Neutrophil (primary cell): Measurements from ENCODE around the gene ZNF593.

Experiments
- H3K27ac ChIP-seq: fragments of 200-600 bp; sonication (generic); 2 replicates; pipeline ENCODE4 v1.5.1; 2016; ENCODE audit warnings: mild to moderate bottlenecking, moderate library complexity
- H3K27me3 ChIP-seq: fragments of 200-600 bp; sonication (generic); 2 replicates; pipeline ENCODE4 v1.6.0; 2016; ENCODE audit warnings: mild to moderate bottlenecking
- H3K36me3 ChIP-seq: fragments of 200-600 bp; sonication (generic); 2 replicates; pipeline ENCODE4 v1.5.1; 2017
- H3K4me1 ChIP-seq, 2 experiments: fragments of 200-600 bp in 1 of 2; sonication (generic) in 1 of 2; 1 replicate in 1 of 2; 2 replicates in 1 of 2; pipeline versions ENCODE4 v1.5.1 to v1.6.1; 2013 to 2016; ENCODE audit warnings: low read depth in 1 of 2, low read length in 1 of 2, mild to moderate bottlenecking in 1 of 2, moderate library complexity in 1 of 2; ENCODE audit not compliant: control insufficient read depth in 1 of 2, insufficient read depth in 1 of 2
- H3K4me3 ChIP-seq, 2 experiments: fragments of 200-600 bp in 1 of 2; sonication (generic) in 1 of 2; 1 replicate in 1 of 2; 2 replicates in 1 of 2; pipeline ENCODE4 v1.5.1; 2013 to 2016; ENCODE audit warnings: low read depth in 1 of 2, low read length in 1 of 2, mild to moderate bottlenecking in 1 of 2, moderate library complexity in 1 of 2
- H3K9me3 ChIP-seq: fragments of 200-600 bp; sonication (generic); 2 replicates; pipeline ENCODE4 v1.5.1; 2016
- CTCF ChIP-seq: fragments of 200-600 bp; sonication (generic); IDR thresholded peaks from 2 replicates; pipeline ENCODE4 v1.5.1; 2016; ENCODE audit warnings: antibody characterized with exemption

The ZNF593 gene

GRCh38 chr1:26164036-26164860, 5.5 kb upstream of the ZNF593 start:
- Histone ChIP-seq H3K9me3 (no peaks in the 10 kb centered on the region), H3K27ac (no peak overlapping the region), H3K27me3 (peaks cover 76% of the 10 kb centered on the region), H3K36me3 (no peaks in the 10 kb centered on the region), H3K4me3 (peak overlapping the region; percentile 33 to 54), H3K4me1 (peaks cover 11 to 25% of the 10 kb centered on the region in 2 experiments)
- peak; percentile 69 for TF ChIP-seq CTCF

- Histone ChIP-seq H3K4me3 (no peak overlapping the region), H3K27ac (no peak overlapping the region), H3K9me3 (no peaks in the 10 kb centered on the region), H3K27me3 (peaks cover 67% of the 10 kb centered on the region), H3K4me1 (peaks cover 17 to 32% of the 10 kb centered on the region in 2 experiments), H3K36me3 (no peaks in the 10 kb centered on the region)
- TF ChIP-seq CTCF = no peak
Measured at GRCh38 chr1:26164861-26165842, 4.6 kb upstream of the ZNF593 start.

GRCh38 chr1:26166719-26167281, 2.9 kb upstream of the ZNF593 start:
- Histone ChIP-seq H3K27me3 (peaks cover 50% of the 10 kb centered on the region), H3K4me3 (no peak overlapping the region), H3K36me3 (no peaks in the 10 kb centered on the region), H3K4me1 (peaks cover 18 to 29% of the 10 kb centered on the region in 2 experiments), H3K27ac (no peak overlapping the region), H3K9me3 (no peaks in the 10 kb centered on the region)
- TF ChIP-seq CTCF = no peak

- Histone ChIP-seq H3K4me1 (peaks cover 11 to 21% of the 10 kb centered on the region in 2 experiments), H3K4me3 (peak within 1 kb of the TSS; percentile 67 to 74), H3K27ac (no peak within 1 kb of the TSS), H3K27me3 (peaks cover 34% of the 10 kb centered on the region), H3K9me3 (no peaks in the 10 kb centered on the region), H3K36me3 (no peaks in the 10 kb centered on the region)
- no peak for TF ChIP-seq CTCF
Measured at GRCh38 chr1:26168410-26169197, 1.1 kb upstream of the ZNF593 start, which contains the start of gene C1orf232. TSS of gene C1orf232 (minus strand) at chr1:26168963. CDS start at chr1:26168499, 464 bp downstream.

GRCh38 chr1:26169198-26169554, 532 bp upstream of the ZNF593 start:
- H3K27me3 ChIP-seq = peaks cover 28% of the 10 kb centered on the region

More at GRCh38 chr1:26169198-26169554, 532 bp upstream of the ZNF593 start:
- TF ChIP-seq CTCF = no peak
- peaks cover 11 to 15% of the 10 kb centered on the region in 2 experiments for H3K4me1 ChIP-seq
- H3K27ac ChIP-seq = no peak overlapping the region
- no peaks in the 10 kb centered on the region for H3K36me3 ChIP-seq
- H3K4me3 ChIP-seq = peak overlapping the region in 1 of 2 experiments; percentile 74
- no peaks in the 10 kb centered on the region for H3K9me3 ChIP-seq
